Measurements from ENCODE around the gene STYXL1.

Gene STYXL1

GRCh38 chr7:75969704-75970498 lies 77.9 kb downstream of the STYXL1 start:
- H3K4me3 ChIP-seq (ENCODE audit: low read length) = no peak overlapping the region
- no peak for DNase-seq (ENCODE audit: low read depth)
- no peak for TF ChIP-seq CTCF (conservative IDR thresholded peaks at IDR 0.05; ENCODE audit: low read length)

GRCh38 chr7:75969182-75969581 lies 78.6 kb downstream of the STYXL1 start:
- peak; percentile 69 for DNase-seq (ENCODE audit: low read depth)
- no peak overlapping the region for H3K4me3 ChIP-seq (ENCODE audit: low read length)
- no peak for TF ChIP-seq CTCF (conservative IDR thresholded peaks at IDR 0.05; ENCODE audit: low read length)

GRCh38 chr7:75968561-75969001 lies 79.2 kb downstream of the STYXL1 start:
- no peak for TF ChIP-seq CTCF (conservative IDR thresholded peaks at IDR 0.05; ENCODE audit: low read length)
- H3K4me3 ChIP-seq (ENCODE audit: low read length) = no peak overlapping the region
- DNase-seq (ENCODE audit: low read depth) = no peak

GRCh38 chr7:75968012-75968411 lies 79.8 kb downstream of the STYXL1 start:
- H3K4me3 ChIP-seq (ENCODE audit: low read length) = no peak overlapping the region
- TF ChIP-seq CTCF (conservative IDR thresholded peaks at IDR 0.05; ENCODE audit: low read length) = no peak
- DNase-seq (ENCODE audit: low read depth) = no peak

GRCh38 chr7:75967487-75967997 lies 80.3 kb downstream of the STYXL1 start:
- DNase-seq (ENCODE audit: low read depth) = peak; percentile 39
- H3K4me3 ChIP-seq (ENCODE audit: low read length) = no peak overlapping the region
- no peak for TF ChIP-seq CTCF (conservative IDR thresholded peaks at IDR 0.05; ENCODE audit: low read length)

GRCh38 chr7:75967055-75967454 lies 80.7 kb downstream of the STYXL1 start:
- DNase-seq (ENCODE audit: low read depth) = no peak
- H3K4me3 ChIP-seq (ENCODE audit: low read length) = no peak overlapping the region
- TF ChIP-seq CTCF (conservative IDR thresholded peaks at IDR 0.05; ENCODE audit: low read length) = no peak

Data from AG10803 (cell line).